Memory B cell (primary cell): ENCODE data around the gene ELP6.
"Not testable (repeated sequence)": the region's sequence is repeated elsewhere in the genome, so short reads cannot be mapped to it uniquely, and the experiment has no call there.

ENCODE experiments used
- ATAC-seq: fragments of 150-1000 bp; cut with Tn5 transposase; 2 replicates; pipeline ENCODE4 v1.10.0; 2021; ENCODE audit warnings: low read depth, mild to moderate bottlenecking, moderate library complexity
- DNase-seq, 2 donors: peaks; one replicate each; pipeline ENCODE4 v3.0.0; 2022; ENCODE audit warnings: low spot score in 2 of 2
- H3K27ac Mint-ChIP-seq: one replicate; pipeline ENCODE4 v1.8.0; 2022; ENCODE audit warnings: mild to moderate bottlenecking, moderate library complexity, mixed read lengths
- H3K27me3 Mint-ChIP-seq: one replicate; pipeline ENCODE4 v1.8.0; 2022; ENCODE audit warnings: mixed read lengths
- H3K36me3 Mint-ChIP-seq: one replicate; pipeline ENCODE4 v1.8.0; 2022; ENCODE audit warnings: mild to moderate bottlenecking, mixed read lengths
- H3K4me1 Mint-ChIP-seq: one replicate; pipeline ENCODE4 v1.8.0; 2022; ENCODE audit warnings: mixed read lengths
- H3K4me3 Mint-ChIP-seq: one replicate; pipeline ENCODE4 v1.8.0; 2022; ENCODE audit warnings: mild to moderate bottlenecking, moderate library complexity, mixed read lengths
- H3K9me3 Mint-ChIP-seq: one replicate; pipeline ENCODE4 v1.8.0; 2022; ENCODE audit warnings: mixed read lengths

Gene ELP6

DNA sequence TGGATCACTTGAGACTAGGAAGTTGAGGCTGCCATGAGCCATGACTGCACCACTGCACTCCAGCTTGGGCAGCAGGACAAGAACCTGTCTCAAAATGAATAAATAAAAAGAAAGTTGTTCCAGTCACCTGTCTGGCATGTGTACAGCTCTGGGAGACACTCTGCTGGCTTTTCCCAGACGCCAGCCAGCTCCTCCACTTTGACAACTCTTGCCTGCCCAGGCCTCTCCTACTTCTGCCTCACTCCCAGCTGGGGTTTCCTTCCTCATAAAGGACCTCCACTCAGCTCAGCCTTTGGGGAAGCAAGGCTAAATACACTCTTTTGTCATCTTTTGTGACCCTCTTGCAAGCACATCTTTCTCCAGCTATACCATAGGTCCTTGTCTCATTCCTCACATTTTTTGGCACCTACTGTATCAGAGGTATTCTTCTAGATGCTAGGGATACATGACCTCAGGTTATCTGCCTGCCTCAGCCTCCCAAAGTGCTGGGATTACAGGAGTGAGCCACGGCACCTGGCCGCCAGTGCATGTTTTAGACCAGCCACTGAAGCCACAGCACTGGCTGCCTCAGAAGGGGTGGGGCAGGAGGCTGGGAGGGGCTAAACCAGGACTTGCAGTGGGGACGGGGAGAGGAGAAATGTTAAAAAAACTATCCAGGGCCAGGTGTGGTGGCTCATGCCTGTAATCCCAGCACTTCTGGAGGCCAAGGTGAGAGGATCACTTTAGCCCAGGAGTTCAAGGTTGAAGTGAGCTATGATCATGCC is 10.0 kb upstream of the ELP6 start:
- Mint-ChIP-seq H3K4me1 (peaks cover 10% of the 10 kb centered on the region), H3K27ac (no peak overlapping the region), H3K9me3 (peaks cover 4% of the 10 kb centered on the region), H3K27me3 (no peaks in the 10 kb centered on the region), H3K36me3 (peaks cover 5% of the 10 kb centered on the region), H3K4me3 (no peak overlapping the region)
- no peak for ATAC-seq
- no peak for DNase-seq

DNA sequence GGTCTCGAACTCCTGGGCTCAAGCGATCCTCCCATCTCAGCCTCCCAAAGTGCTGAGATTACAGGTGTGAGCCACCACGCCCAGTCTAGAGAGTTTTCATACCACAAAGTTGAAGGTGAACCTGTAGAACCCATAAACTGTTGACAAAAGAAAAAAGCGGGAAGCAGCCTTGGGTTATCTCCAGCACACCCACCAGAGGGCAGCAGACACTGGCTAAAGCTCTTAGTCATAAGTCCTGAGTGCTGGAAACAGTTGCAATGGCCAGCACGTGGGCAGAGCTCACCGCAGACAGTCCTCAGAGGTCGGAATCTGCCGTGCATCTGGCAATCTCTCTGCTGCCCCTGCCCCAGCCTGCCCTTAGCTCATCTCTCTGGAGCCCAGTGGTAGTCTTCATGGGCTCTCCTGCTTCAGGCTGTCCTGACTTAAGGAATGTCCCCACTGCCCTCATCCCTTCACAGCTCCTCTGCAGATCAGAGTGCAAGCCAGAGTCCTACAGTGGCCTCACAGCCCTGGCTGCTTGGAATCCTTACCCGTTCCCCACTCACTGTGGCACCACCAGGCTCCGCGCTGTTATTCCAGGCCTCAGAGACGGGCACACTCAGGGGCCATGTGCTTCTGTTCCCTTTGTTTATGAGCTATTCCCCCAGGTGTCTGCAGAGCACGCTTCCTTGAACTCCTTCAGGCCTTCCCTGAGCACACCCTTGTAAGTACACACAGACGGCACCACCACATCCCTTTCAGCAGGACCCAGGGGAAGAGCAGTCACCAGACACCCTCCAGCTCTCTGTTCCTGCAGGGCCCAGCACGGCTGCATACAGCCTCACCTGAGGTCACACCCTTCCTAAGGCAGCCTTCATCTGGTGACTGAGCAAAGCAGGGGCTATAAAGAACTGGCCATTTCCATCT is 8.8 kb upstream of the ELP6 start:
- peak; percentile 86 for ATAC-seq

DNA sequence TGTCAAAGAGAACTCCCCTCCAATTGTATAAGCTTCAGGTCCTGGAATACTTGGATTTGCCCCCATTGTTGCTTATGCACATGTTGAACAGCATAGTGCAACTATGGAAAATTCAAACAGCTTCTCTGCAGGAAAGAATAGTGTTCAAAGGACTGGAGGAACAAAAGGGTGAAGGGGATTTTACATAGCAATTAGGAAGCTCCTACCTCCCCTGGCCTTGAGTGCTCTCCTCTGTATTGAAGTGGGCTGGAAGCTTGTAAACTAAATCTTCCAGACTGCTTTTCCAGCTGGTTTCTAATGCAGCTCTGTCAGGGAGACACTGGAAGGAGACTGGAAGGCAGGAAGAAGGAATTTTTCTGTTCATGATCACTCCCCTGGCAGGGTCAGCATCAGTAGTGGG is 7.2 kb upstream of the ELP6 start:
- no peaks in the 10 kb centered on the region for H3K9me3 Mint-ChIP-seq
- ATAC-seq (no peak), DNase-seq (no peak)
- no peaks in the 10 kb centered on the region for H3K27me3 Mint-ChIP-seq
- no peaks in the 10 kb centered on the region for H3K36me3 Mint-ChIP-seq
- peaks cover 8% of the 10 kb centered on the region for H3K4me1 Mint-ChIP-seq
- H3K4me3 Mint-ChIP-seq, result no peak overlapping the region
- H3K27ac Mint-ChIP-seq, result no peak overlapping the region

More for the DNA sequence above, 8.8 kb upstream of the ELP6 start:
- Mint-ChIP-seq H3K36me3 (no peaks in the 10 kb centered on the region), H3K9me3 (no peaks in the 10 kb centered on the region), H3K27ac (no peak overlapping the region), H3K4me3 (no peak overlapping the region), H3K4me1 (peaks cover 10% of the 10 kb centered on the region), H3K27me3 (no peaks in the 10 kb centered on the region)
- peak; percentile 62 to 68 for DNase-seq

GRCh38 chr3:47517937-47518336 is 4.4 kb upstream of the ELP6 start:
- peaks cover 7% of the 10 kb centered on the region for H3K4me1 Mint-ChIP-seq
- DNase-seq (no peak), ATAC-seq (no peak)
- H3K9me3 Mint-ChIP-seq, result no peaks in the 10 kb centered on the region
- H3K4me3 Mint-ChIP-seq, result no peak overlapping the region
- no peak overlapping the region for H3K27ac Mint-ChIP-seq
- no peaks in the 10 kb centered on the region for H3K36me3 Mint-ChIP-seq
- no peaks in the 10 kb centered on the region for H3K27me3 Mint-ChIP-seq

DNA sequence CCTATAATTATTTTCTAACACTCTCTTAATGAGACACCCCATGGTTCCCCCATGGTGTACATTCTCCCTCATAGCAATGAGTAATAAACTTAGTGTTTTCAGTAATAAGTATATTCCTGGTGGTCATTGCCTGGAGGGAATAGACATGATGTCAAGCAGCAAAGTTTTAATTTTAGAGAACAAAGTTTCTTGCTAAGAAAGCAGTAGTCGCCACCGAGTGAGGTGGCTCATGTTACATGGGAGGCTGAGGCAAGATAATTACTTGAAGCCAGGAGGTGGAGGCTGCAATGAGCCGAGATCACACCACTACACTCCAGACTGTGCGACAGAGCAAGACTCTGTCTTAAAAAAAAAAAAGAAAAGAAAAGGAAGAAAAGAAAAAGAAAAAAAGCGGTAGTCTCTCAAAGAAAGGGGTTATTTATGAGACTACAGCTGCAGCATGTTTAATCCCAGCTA is 2.4 kb upstream of the ELP6 start:
- H3K36me3 Mint-ChIP-seq, result no peaks in the 10 kb centered on the region
- H3K9me3 Mint-ChIP-seq, result no peaks in the 10 kb centered on the region
- H3K4me1 Mint-ChIP-seq, result peaks cover 13% of the 10 kb centered on the region
- DNase-seq, result no peak
- H3K4me3 Mint-ChIP-seq, result no peak overlapping the region
- H3K27me3 Mint-ChIP-seq, result no peaks in the 10 kb centered on the region
- no peak overlapping the region for H3K27ac Mint-ChIP-seq
- ATAC-seq, result no peak

DNA sequence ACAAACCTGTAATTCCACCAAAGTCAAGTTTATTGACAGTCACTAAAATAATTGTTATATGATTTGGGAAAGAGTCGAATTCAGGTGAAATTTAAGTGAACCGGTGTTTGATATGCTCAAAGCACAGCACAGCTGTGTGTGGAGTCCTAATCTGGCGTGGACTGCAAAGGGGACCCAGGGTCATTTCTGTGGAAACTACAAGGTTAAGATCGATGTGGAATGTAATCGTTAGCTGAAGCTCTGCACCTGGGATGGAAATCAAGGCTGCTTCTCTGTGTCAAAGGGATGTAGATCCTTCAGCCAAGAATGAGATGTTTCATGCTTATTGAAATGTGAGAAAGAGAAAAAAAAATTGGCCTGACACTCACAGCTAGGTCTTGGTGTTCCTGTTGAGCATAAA is 1.6 kb upstream of the ELP6 start:
- DNase-seq (no peak), ATAC-seq (no peak)
- peak overlapping the region; percentile 56 for H3K4me3 Mint-ChIP-seq
- no peaks in the 10 kb centered on the region for H3K27me3 Mint-ChIP-seq
- H3K36me3 Mint-ChIP-seq, result no peaks in the 10 kb centered on the region
- peak overlapping the region; percentile 32 for H3K27ac Mint-ChIP-seq
- peaks cover 13% of the 10 kb centered on the region for H3K4me1 Mint-ChIP-seq
- no peaks in the 10 kb centered on the region for H3K9me3 Mint-ChIP-seq

- ATAC-seq (no peak), DNase-seq (peak in 1 of 2 donors; percentile 12)
- peak overlapping the region; percentile 93 for H3K27ac Mint-ChIP-seq
These were observed 942 bp downstream of the ELP6 start for GRCh38 chr3:47512416-47513124.

GRCh38 chr3:47505267-47505666 is 8.2 kb downstream of the ELP6 start:
- H3K36me3 Mint-ChIP-seq, result peaks cover 26% of the 10 kb centered on the region
- H3K9me3 Mint-ChIP-seq, H3K4me3 Mint-ChIP-seq, H3K27ac Mint-ChIP-seq, H3K27me3 Mint-ChIP-seq, ATAC-seq, DNase-seq, H3K4me1 Mint-ChIP-seq: not testable (repeated sequence)

More at GRCh38 chr3:47512416-47513124, 942 bp downstream of the ELP6 start:
- Mint-ChIP-seq H3K27me3 (no peaks in the 10 kb centered on the region), H3K9me3 (no peaks in the 10 kb centered on the region), H3K4me3 (peak overlapping the region; percentile 95), H3K4me1 (peaks cover 13% of the 10 kb centered on the region), H3K36me3 (peaks cover 7% of the 10 kb centered on the region)

GRCh38 chr3:47504113-47504512 is 9.4 kb downstream of the ELP6 start:
- no peak for DNase-seq
- Mint-ChIP-seq H3K36me3 (peaks cover 28% of the 10 kb centered on the region), H3K27ac (no peak overlapping the region), H3K4me1 (peaks cover 3% of the 10 kb centered on the region), H3K27me3 (no peaks in the 10 kb centered on the region), H3K4me3 (no peak overlapping the region), H3K9me3 (no peaks in the 10 kb centered on the region)
- ATAC-seq, result no peak

DNA sequence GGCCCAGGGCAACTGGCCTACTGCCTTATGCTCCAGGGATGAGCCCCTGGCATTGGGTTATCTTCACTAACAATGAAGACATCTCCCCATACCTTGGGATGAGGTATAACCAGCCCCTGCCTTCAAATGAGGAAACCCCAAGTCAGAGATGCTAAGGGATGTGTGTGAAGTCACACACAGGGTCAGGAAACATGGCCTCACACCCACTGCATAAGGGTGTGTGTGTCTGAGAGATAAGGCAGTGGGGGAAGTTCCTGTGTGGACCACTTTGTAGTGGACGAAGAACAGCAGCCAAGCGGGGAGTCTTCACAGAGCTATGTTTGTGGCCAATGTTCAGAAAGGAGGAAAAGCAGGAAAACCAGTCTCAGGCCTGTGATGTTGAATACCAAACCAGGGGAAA is 10.5 kb downstream of the ELP6 start:
- H3K27me3 Mint-ChIP-seq, result no peaks in the 10 kb centered on the region
- H3K4me3 Mint-ChIP-seq, result no peak overlapping the region
- H3K4me1 Mint-ChIP-seq, result peaks cover 3% of the 10 kb centered on the region
- no peak overlapping the region for H3K27ac Mint-ChIP-seq
- H3K36me3 Mint-ChIP-seq, result peaks cover 34% of the 10 kb centered on the region
- DNase-seq, result no peak
- no peak for ATAC-seq
- no peaks in the 10 kb centered on the region for H3K9me3 Mint-ChIP-seq

DNA sequence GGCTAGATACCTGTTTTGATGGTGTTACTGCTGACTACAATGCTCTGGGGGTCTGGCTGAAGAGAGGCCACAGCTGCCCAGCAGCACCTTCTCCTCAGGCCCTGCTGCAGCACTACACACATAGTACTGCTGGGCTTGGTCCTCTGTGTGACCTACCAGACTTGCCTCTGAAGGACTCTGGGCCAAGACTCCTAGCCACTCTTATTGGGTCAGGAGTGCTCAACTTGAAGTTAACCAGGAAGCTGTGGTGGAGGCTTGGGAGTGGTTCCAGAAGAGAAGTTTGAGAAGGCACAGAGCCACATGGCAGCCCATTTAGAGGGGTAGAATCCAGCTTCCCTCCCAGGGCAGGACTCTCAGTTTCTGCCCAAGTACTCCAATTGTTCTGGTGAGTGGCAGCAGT is 16.6 kb downstream of the ELP6 start:
- DNase-seq (no peak), ATAC-seq (no peak)
- peaks cover 30% of the 10 kb centered on the region for H3K36me3 Mint-ChIP-seq
- H3K27me3 Mint-ChIP-seq, result no peaks in the 10 kb centered on the region
- no peak overlapping the region for H3K4me3 Mint-ChIP-seq
- H3K4me1 Mint-ChIP-seq, result peaks cover 9% of the 10 kb centered on the region
- no peaks in the 10 kb centered on the region for H3K9me3 Mint-ChIP-seq
- no peak overlapping the region for H3K27ac Mint-ChIP-seq

GRCh38 chr3:47495886-47496285 is 17.6 kb downstream of the ELP6 start:
- Mint-ChIP-seq H3K4me1 (peaks cover 12% of the 10 kb centered on the region), H3K27me3 (no peaks in the 10 kb centered on the region), H3K27ac (no peak overlapping the region), H3K9me3 (no peaks in the 10 kb centered on the region), H3K36me3 (peaks cover 25% of the 10 kb centered on the region), H3K4me3 (no peak overlapping the region)
- DNase-seq, result no peak
- ATAC-seq, result no peak

DNA sequence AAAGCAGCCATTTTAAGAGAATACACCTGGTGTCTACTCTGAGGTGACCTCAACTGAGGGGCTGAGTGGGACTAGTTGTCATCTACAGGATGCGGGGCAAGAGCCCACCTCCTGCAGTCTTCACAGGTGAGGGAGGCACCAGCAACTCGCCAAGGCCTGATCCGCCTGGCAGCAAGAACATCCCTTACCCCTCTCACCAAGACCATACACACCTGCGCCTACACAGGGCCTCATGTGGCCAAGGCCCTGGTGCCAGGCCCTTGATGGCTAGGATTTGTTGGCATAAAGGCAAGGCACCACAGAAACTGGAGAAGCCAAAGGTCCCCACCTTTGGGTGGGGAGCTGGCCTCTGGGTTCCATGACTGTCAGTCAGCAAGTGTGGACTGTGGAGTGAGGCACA is 18.4 kb downstream of the ELP6 start:
- peaks cover 21% of the 10 kb centered on the region for H3K36me3 Mint-ChIP-seq

GRCh38 chr3:47491777-47492176 is 21.7 kb downstream of the ELP6 start:
- Mint-ChIP-seq H3K27ac (peak overlapping the region; percentile 60), H3K27me3 (no peaks in the 10 kb centered on the region), H3K36me3 (peaks cover 11% of the 10 kb centered on the region), H3K9me3 (no peaks in the 10 kb centered on the region), H3K4me3 (peak overlapping the region; percentile 32), H3K4me1 (peaks cover 9% of the 10 kb centered on the region)
- ATAC-seq (peak; percentile 41), DNase-seq (no peak)

More for the DNA sequence above, 18.4 kb downstream of the ELP6 start:
- Mint-ChIP-seq H3K4me1 (peaks cover 9% of the 10 kb centered on the region), H3K27ac (no peak overlapping the region), H3K27me3 (no peaks in the 10 kb centered on the region), H3K4me3 (no peak overlapping the region), H3K9me3 (no peaks in the 10 kb centered on the region)
- DNase-seq (no peak), ATAC-seq (no peak)
